Uterus (tissue), 4 donors: ENCODE measurements around the gene FAM217A. TPM values are rescaled to one million over a fixed set of nuclear protein-coding genes. Genes with fewer than 3 reads are reported as not detected.

Experiments used
- DNase-seq, 2 donors: peaks; one replicate each; pipeline ENCODE4 v3.0.0-alpha.2; 2019 to 2020
- H3K27ac ChIP-seq, 2 donors: fragments of 200-600 bp; sonication (generic); 1 replicate in 1 of 2; 2 replicates in 1 of 2; pipeline ENCODE4 v1.5.1; 2016 to 2018
- H3K27me3 ChIP-seq, 2 donors: fragments of 200-600 bp; sonication (generic); one replicate each; pipeline ENCODE4 v1.5.1; 2018 to 2019; ENCODE audit warnings: control low read depth in 1 of 2
- H3K36me3 ChIP-seq, 2 donors: fragments of 200-600 bp; sonication (generic); one replicate each; pipeline ENCODE4 v1.5.1; 2019; ENCODE audit warnings: control low read depth in 1 of 2
- H3K4me1 ChIP-seq, 2 donors: fragments of 200-600 bp; sonication (generic); one replicate each; pipeline ENCODE4 v1.5.1; 2018 to 2019; ENCODE audit warnings: control low read depth in 1 of 2
- H3K4me3 ChIP-seq, 2 donors: fragments of 200-600 bp; sonication (generic); 1 replicate in 1 of 2; 2 replicates in 1 of 2; pipeline ENCODE4 v1.5.1; 2018 to 2019; ENCODE audit warnings: mild to moderate bottlenecking in 1 of 2
- H3K9me3 ChIP-seq, 2 donors: fragments of 200-600 bp; sonication (generic); one replicate each; pipeline ENCODE4 v1.5.1; 2019; ENCODE audit warnings: control low read depth in 1 of 2
- POLR2A ChIP-seq, 2 donors: fragments of 450-650 bp; IDR thresholded peaks; one replicate each; pipeline ENCODE4 v1.6.1; 2016; ENCODE audit warnings: antibody characterized with exemption in 2 of 2, mild to moderate bottlenecking in 1 of 2, moderate library complexity in 1 of 2
- intact Hi-C: fragments of 100-400 bp; cut with DNase I; formaldehyde crosslinking; loops from one replicate; pipeline ENCODE4 v1.15.1; 2023; ENCODE audit warnings: low total_unique reads
- total RNA-seq, 4 donors: library from RNA; depleted of rRNA in 3 of 4; stranded (reverse); fragments of >200 nt in 3 of 4; gene quantifications; one replicate each; pipeline versions ENCODE4 v1.1.0 to v1.2.4, GENCODE V29; 2014 to 2023
- TF ChIP-seq, protein P1 (sequence below), 4 experiments: fragments of 200-600 bp in 2 of 4; fragments of 450-650 bp in 2 of 4; sonication (generic) in 2 of 4; IDR thresholded peaks; one replicate each; pipeline ENCODE4 v1.5.1; 2016 to 2019; ENCODE audit warnings: antibody characterized with exemption in 4 of 4, mild to moderate bottlenecking in 2 of 4, moderate library complexity in 1 of 4
- donor health status: DM: yes; HTN: yes; CAD: no.

The FAM217A gene
- total RNA-seq, 4 donors from 2014 or later, result not detected

DNA sequence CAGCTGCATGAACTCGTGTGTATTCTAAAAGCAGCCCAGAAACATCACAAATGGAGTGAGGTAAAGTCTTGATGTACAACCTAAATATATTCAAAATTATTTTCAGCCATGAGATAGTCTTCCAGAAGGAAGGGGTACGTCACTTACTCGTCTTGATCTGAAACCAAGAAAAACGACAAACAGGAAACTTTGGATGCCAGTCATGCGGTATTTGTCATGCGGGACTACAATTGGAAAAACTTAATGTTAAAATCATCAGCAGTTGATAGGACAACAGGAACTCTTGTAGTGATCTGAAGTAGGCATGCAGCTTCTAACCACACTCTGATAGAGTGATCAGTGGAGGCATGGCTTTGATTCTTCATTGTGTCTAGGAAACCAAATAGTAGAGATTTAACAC is 29.7 kb downstream of the FAM217A start:
- intact Hi-C loops, result no loop called here
- Histone ChIP-seq H3K36me3 (no peaks in the 10 kb centered on the region), H3K27ac (no peak overlapping the region)

DNA sequence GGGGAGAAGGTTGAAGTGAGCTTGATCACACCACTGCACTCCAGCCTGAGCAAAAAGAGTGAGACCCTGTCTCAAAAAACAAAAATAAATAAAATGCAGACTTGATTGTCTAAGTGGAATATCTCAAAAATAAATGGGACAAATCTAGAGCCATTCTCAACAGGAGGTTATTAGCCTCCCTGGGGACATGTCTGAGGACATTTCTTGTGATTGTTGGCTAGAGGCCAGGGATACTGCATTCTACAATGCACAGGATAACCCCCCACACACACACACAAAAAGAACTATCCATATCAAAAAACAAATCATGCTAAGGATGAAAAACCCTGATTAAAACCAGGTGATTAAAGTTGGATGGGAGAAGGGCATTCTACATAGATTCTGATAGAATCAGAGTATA is 37.5 kb downstream of the FAM217A start:
- Histone ChIP-seq H3K4me3 (no peak overlapping the region), H3K36me3 (peaks cover 0 to 5% of the 10 kb centered on the region in 2 donors), H3K4me1 (no peaks in the 10 kb centered on the region), H3K27ac (no peak overlapping the region), H3K9me3 (no peaks in the 10 kb centered on the region), H3K27me3 (no peaks in the 10 kb centered on the region)
- intact Hi-C loops, result no loop called here
- TF ChIP-seq, protein P1, sequence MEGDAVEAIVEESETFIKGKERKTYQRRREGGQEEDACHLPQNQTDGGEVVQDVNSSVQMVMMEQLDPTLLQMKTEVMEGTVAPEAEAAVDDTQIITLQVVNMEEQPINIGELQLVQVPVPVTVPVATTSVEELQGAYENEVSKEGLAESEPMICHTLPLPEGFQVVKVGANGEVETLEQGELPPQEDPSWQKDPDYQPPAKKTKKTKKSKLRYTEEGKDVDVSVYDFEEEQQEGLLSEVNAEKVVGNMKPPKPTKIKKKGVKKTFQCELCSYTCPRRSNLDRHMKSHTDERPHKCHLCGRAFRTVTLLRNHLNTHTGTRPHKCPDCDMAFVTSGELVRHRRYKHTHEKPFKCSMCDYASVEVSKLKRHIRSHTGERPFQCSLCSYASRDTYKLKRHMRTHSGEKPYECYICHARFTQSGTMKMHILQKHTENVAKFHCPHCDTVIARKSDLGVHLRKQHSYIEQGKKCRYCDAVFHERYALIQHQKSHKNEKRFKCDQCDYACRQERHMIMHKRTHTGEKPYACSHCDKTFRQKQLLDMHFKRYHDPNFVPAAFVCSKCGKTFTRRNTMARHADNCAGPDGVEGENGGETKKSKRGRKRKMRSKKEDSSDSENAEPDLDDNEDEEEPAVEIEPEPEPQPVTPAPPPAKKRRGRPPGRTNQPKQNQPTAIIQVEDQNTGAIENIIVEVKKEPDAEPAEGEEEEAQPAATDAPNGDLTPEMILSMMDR (IDR thresholded peaks at IDR 0.05), result no peak
- no peak for TF ChIP-seq POLR2A (IDR thresholded peaks at IDR 0.05)
- no peak for DNase-seq

More for the DNA sequence above, 29.7 kb downstream of the FAM217A start:
- DNase-seq, result no peak
- no peaks in the 10 kb centered on the region for H3K27me3 ChIP-seq
- H3K4me3 ChIP-seq, result no peak overlapping the region
- no peaks in the 10 kb centered on the region for H3K9me3 ChIP-seq
- TF ChIP-seq POLR2A (IDR thresholded peaks at IDR 0.05), result no peak
- TF ChIP-seq, protein P1 (IDR thresholded peaks at IDR 0.05), result no peak
- H3K4me1 ChIP-seq, result no peaks in the 10 kb centered on the region

DNA sequence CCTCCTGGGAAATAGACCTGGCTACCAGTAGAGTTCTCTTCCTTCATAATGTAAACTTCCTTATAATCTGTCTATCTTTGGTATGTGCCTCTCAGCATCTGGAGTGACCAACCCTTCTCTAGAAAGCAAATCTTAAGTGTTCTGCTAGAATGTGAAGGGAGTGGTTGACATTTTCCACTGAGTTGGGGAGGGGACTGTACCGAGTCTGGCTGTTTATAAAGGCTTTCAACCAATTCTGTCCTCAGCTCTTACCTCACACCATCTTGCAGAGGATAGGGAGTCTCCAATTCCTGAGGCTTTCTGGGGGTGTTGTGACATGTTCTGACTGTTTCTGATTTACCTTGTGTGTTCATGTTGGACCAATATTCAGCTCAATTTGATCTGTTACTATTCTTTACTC is 39.6 kb downstream of the FAM217A start:
- peaks cover 0 to 5% of the 10 kb centered on the region in 2 donors for H3K36me3 ChIP-seq

DNA sequence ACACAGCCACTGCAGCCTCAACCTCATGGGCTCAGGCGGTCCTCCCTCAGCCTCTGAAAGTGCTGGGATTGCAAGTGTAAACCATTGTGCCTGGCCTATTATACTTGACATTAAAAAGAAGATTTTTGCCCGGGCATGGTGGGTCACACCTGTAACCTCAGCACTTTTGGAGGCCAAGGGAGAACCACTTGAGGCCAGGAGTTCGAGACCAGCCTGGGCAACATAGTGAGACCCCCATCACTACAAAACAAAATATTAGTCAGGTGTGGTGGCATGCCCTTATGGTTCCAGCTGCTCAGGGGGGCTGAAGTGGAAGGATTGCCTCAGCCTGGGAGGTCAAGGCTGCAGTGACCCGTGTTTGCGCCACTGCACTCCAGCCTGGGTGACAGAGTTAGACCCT is 42.4 kb downstream of the FAM217A start:
- no peak overlapping the region for H3K27ac ChIP-seq
- no peaks in the 10 kb centered on the region for H3K9me3 ChIP-seq
- H3K4me1 ChIP-seq, result peaks cover 0 to 6% of the 10 kb centered on the region in 2 donors
- no peak for DNase-seq
- intact Hi-C loops, result no loop called here
- no peaks in the 10 kb centered on the region for H3K36me3 ChIP-seq
- no peaks in the 10 kb centered on the region for H3K27me3 ChIP-seq
- H3K4me3 ChIP-seq, result no peak overlapping the region
- TF ChIP-seq POLR2A (IDR thresholded peaks at IDR 0.05), result no peak
- TF ChIP-seq, protein P1 (IDR thresholded peaks at IDR 0.05), result no peak

More for the DNA sequence above, 39.6 kb downstream of the FAM217A start:
- Histone ChIP-seq H3K4me3 (no peak overlapping the region), H3K9me3 (no peaks in the 10 kb centered on the region), H3K27ac (no peak overlapping the region), H3K27me3 (no peaks in the 10 kb centered on the region), H3K4me1 (no peaks in the 10 kb centered on the region)
- no peak for DNase-seq
- intact Hi-C loops, result no loop called here
- TF ChIP-seq, protein P1 (IDR thresholded peaks at IDR 0.05), result no peak
- TF ChIP-seq POLR2A (IDR thresholded peaks at IDR 0.05), result no peak

DNA sequence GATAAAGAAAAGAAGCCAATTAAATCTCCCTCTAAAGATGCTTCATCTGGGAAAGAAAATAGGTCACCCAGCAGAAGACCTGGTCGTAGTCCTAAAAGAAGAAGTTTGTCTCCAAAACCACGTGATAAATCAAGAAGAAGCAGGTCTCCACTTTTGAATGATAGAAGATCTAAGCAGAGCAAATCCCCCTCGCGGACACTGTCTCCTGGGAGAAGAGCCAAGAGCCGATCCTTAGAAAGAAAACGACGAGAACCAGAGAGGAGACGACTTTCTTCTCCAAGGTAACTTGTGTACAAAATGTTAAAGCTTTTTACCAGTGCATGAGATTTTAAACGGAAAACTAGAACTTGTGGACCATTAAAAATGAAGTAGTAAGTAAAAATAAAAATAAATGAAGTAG is 46.5 kb downstream of the FAM217A start:
- no peak for DNase-seq
- peaks cover 0 to 6% of the 10 kb centered on the region in 2 donors for H3K4me1 ChIP-seq
- intact Hi-C loops, result no loop called here

More for the DNA sequence above, 46.5 kb downstream of the FAM217A start:
- H3K36me3 ChIP-seq, result no peaks in the 10 kb centered on the region
- H3K27ac ChIP-seq, result no peak overlapping the region
- TF ChIP-seq, protein P1 (IDR thresholded peaks at IDR 0.05), result no peak
- TF ChIP-seq POLR2A (IDR thresholded peaks at IDR 0.05), result no peak
- no peaks in the 10 kb centered on the region for H3K27me3 ChIP-seq
- no peaks in the 10 kb centered on the region for H3K9me3 ChIP-seq
- H3K4me3 ChIP-seq, result no peak overlapping the region
